ENCODE results near the gene SLC27A6.

The SLC27A6 gene

GRCh38 chr5:129002527-129002842, 37.2 kb downstream of the SLC27A6 start:
- TF ChIP-seq, protein P1, sequence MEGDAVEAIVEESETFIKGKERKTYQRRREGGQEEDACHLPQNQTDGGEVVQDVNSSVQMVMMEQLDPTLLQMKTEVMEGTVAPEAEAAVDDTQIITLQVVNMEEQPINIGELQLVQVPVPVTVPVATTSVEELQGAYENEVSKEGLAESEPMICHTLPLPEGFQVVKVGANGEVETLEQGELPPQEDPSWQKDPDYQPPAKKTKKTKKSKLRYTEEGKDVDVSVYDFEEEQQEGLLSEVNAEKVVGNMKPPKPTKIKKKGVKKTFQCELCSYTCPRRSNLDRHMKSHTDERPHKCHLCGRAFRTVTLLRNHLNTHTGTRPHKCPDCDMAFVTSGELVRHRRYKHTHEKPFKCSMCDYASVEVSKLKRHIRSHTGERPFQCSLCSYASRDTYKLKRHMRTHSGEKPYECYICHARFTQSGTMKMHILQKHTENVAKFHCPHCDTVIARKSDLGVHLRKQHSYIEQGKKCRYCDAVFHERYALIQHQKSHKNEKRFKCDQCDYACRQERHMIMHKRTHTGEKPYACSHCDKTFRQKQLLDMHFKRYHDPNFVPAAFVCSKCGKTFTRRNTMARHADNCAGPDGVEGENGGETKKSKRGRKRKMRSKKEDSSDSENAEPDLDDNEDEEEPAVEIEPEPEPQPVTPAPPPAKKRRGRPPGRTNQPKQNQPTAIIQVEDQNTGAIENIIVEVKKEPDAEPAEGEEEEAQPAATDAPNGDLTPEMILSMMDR (IDR thresholded peaks at IDR 0.05; ENCODE audit: low read depth, low read length), result no peak
- H3K4me3 ChIP-seq (replicated peaks in 1 of 2; ENCODE audit: low read depth in 2 of 2, low read length in 2 of 2), result no peak overlapping the region
- DNase-seq (ENCODE audit: low read depth in 2 of 2), result no peak

GRCh38 chr5:129003232-129003631, 37.9 kb downstream of the SLC27A6 start:
- H3K4me3 ChIP-seq (replicated peaks in 1 of 2; ENCODE audit: low read depth in 2 of 2, low read length in 2 of 2), result no peak overlapping the region
- TF ChIP-seq, protein P1 (IDR thresholded peaks at IDR 0.05; ENCODE audit: low read depth, low read length), result no peak
- peak in 1 of 2 donors; percentile 3 for DNase-seq (ENCODE audit: low read depth in 2 of 2)

- TF ChIP-seq, protein P1 (IDR thresholded peaks at IDR 0.05; ENCODE audit: low read depth, low read length), result no peak
- H3K4me3 ChIP-seq (replicated peaks in 1 of 2; ENCODE audit: low read depth in 2 of 2, low read length in 2 of 2), result no peak overlapping the region
- no peak for DNase-seq (ENCODE audit: low read depth in 2 of 2)
These were observed 48.9 kb downstream of the SLC27A6 start for GRCh38 chr5:129014185-129014584.

GRCh38 chr5:129018837-129019236, 53.5 kb downstream of the SLC27A6 start:
- H3K4me3 ChIP-seq (replicated peaks in 1 of 2; ENCODE audit: low read depth in 2 of 2, low read length in 2 of 2), result no peak overlapping the region
- no peak for DNase-seq (ENCODE audit: low read depth in 2 of 2)
- TF ChIP-seq, protein P1 (IDR thresholded peaks at IDR 0.05; ENCODE audit: low read depth, low read length), result no peak

DNA sequence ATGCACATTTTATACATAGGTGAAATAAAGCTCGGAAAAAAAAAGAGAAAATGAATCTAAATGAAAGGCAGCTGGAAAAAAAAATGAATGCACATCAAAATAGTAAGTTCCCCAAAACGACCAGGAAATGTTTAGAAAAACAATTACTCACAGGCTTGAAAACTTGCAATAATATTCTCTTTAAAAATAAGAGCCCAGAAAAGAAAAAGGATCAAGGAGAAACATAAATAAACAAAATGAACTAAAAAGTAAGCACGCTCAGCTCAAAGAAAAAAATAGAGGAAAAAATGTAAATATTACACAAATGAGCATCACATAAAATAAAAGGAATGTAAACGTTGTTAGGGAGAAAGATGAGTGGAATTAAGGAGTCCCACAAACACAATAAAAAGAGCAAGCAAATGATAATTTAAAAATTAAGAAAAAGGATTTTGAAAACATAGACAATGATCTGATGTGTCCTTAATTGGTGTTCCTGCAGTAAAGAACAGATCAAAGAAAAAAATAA, 54.2 kb downstream of the SLC27A6 start:
- no peak overlapping the region for H3K4me3 ChIP-seq (replicated peaks in 1 of 2; ENCODE audit: low read depth in 2 of 2, low read length in 2 of 2)
- TF ChIP-seq, protein P1 (IDR thresholded peaks at IDR 0.05; ENCODE audit: low read depth, low read length), result no peak
- DNase-seq (ENCODE audit: low read depth in 2 of 2), result no peak

GRCh38 chr5:129020683-129021082, 55.4 kb downstream of the SLC27A6 start:
- TF ChIP-seq, protein P1 (IDR thresholded peaks at IDR 0.05; ENCODE audit: low read depth, low read length), result no peak
- H3K4me3 ChIP-seq (replicated peaks in 1 of 2; ENCODE audit: low read depth in 2 of 2, low read length in 2 of 2), result no peak overlapping the region
- DNase-seq (ENCODE audit: low read depth in 2 of 2), result no peak

DNA sequence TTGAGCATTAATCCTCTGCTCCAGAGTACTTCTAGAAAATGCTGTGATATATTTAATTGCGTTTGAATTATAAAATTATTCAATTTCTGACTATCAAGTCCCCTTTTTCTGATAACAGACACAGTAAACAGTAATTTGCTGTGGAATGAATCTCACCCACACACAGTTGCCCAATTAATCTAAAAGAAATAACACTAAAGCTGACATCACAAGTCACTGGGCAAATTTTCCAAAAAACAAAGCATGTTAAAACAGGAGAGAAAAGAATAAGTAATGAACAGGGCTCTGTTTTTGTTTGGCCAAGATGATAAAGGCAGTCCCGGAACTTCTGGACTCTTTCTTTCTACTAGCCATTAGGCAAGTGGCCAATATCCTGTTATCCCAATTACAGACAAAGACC, 56.5 kb downstream of the SLC27A6 start:
- H3K4me3 ChIP-seq (replicated peaks in 1 of 2; ENCODE audit: low read depth in 2 of 2, low read length in 2 of 2), result no peak overlapping the region
- no peak for DNase-seq (ENCODE audit: low read depth in 2 of 2)
- TF ChIP-seq, protein P1 (IDR thresholded peaks at IDR 0.05; ENCODE audit: low read depth, low read length), result no peak
